IMR-90 (cell line): ENCODE data around the gene ACBD3. TPM values are rescaled to one million over a fixed set of nuclear protein-coding genes. Genes with fewer than 3 reads are reported as not detected.
A peak's percentile ranks its signal among the peaks of the same experiment; 100 is the strongest.

Source experiments
- ATAC-seq: fragments of 200-7000 bp; cut with Tn5 transposase; 2 replicates; pipeline ENCODE4 v1.9.1; 2020; ENCODE audit warnings: low read depth, mild to moderate bottlenecking, moderate library complexity
- BruUV-seq: library from RNA; stranded (reverse); fragments of 400-500 nt; replicated peaks from 2 replicates; lab custom pipeline; 2021; lab: Mats Ljungman, UMichigan
- CTCF ChIA-PET: fragments of 300-600 bp; formaldehyde crosslinking; extraction: SDS; loops from one replicate; lab custom pipeline; 2021; ENCODE audit warnings: antibody characterized with exemption; lab: Yijun Ruan, JAX
- POLR2A ChIA-PET: fragments of 300-600 bp; sonication (Branson Sonifier 250); formaldehyde crosslinking; loops from one replicate; lab custom pipeline; 2022; ENCODE audit warnings: antibody characterized with exemption; ENCODE audit not compliant: unreplicated experiment; lab: Charles Lee
- DNase-seq: peaks from one replicate; pipeline ENCODE4 v3.0.0; 2013
- H2AFZ ChIP-seq: replicated peaks from 2 replicates; pipeline ENCODE3; 2013; ENCODE audit warnings: low read length, mild to moderate bottlenecking; ENCODE audit not compliant: poor library complexity
- H2AK5ac ChIP-seq: 2 replicates; pipeline ENCODE4 v1.6.1; 2013; ENCODE audit warnings: low read depth, low read length, inconsistent platforms
- H2AK9ac ChIP-seq: replicated peaks from 2 replicates; pipeline ENCODE3; 2013; ENCODE audit warnings: mild to moderate bottlenecking, low read depth, low read length, moderate library complexity; ENCODE audit not compliant: poor library complexity
- H2BK120ac ChIP-seq: 2 replicates; pipeline ENCODE4 v1.6.1; 2013; ENCODE audit warnings: low read depth, low read length, inconsistent platforms
- H2BK15ac ChIP-seq: 3 replicates; pipeline ENCODE4 v1.6.1; 2013; ENCODE audit warnings: low read depth, low read length, inconsistent platforms
- H2BK20ac ChIP-seq: 2 replicates; pipeline ENCODE4 v1.6.1; 2013; ENCODE audit warnings: low read depth, mild to moderate bottlenecking, inconsistent platforms, low read length, moderate library complexity
- H2BK5ac ChIP-seq: 2 replicates; pipeline ENCODE4 v1.6.1; 2013; ENCODE audit warnings: mild to moderate bottlenecking, low read depth, low read length, inconsistent platforms; ENCODE audit not compliant: poor library complexity, severe bottlenecking
- H3K14ac ChIP-seq: replicated peaks from 2 replicates; pipeline ENCODE4 v1.6.1; 2013; ENCODE audit warnings: low read depth, low read length, inconsistent platforms
- H3K18ac ChIP-seq: 2 replicates; pipeline ENCODE4 v1.6.1; 2013; ENCODE audit warnings: low read depth, low read length, control low read depth
- H3K23ac ChIP-seq: 2 replicates; pipeline ENCODE4 v1.6.1; 2013; ENCODE audit warnings: low read depth, low read length, inconsistent platforms
- H3K27ac ChIP-seq: 2 replicates; pipeline ENCODE4 v1.5.1; 2013; ENCODE audit warnings: mild to moderate bottlenecking, control low read depth, low read length; ENCODE audit not compliant: insufficient read depth
- H3K27me3 ChIP-seq: 2 replicates; pipeline ENCODE4 v1.6.1; 2013; ENCODE audit warnings: low read length; ENCODE audit not compliant: control insufficient read depth, insufficient read depth
- H3K36me3 ChIP-seq: 2 replicates; pipeline ENCODE4 v1.6.1; 2013; ENCODE audit warnings: low read length, mixed read lengths; ENCODE audit not compliant: control insufficient read depth, insufficient read depth
- H3K4ac ChIP-seq: 2 replicates; pipeline ENCODE4 v1.6.1; 2013; ENCODE audit warnings: low read depth, low read length, inconsistent platforms
- H3K4me1 ChIP-seq: 2 replicates; pipeline ENCODE4 v1.6.1; 2013; ENCODE audit warnings: low read length, mixed read lengths; ENCODE audit not compliant: control insufficient read depth, insufficient read depth
- H3K4me2 ChIP-seq: 2 replicates; pipeline ENCODE4 v1.6.1; 2013; ENCODE audit warnings: low read depth, mild to moderate bottlenecking, control low read depth, low read length, moderate library complexity
- H3K4me3 ChIP-seq: 2 replicates; pipeline ENCODE4 v1.5.1; 2013; ENCODE audit warnings: low read depth, mild to moderate bottlenecking, control low read depth, low read length, moderate library complexity; ENCODE audit not compliant: insufficient read depth
- H3K56ac ChIP-seq: 2 replicates; pipeline ENCODE4 v1.6.1; 2013; ENCODE audit warnings: low read length, inconsistent platforms; ENCODE audit not compliant: insufficient read depth; ENCODE audit errors: extremely low read depth
- H3K79me1 ChIP-seq, 2 experiments: 2 replicates each; pipeline ENCODE4 v1.6.1; 2013; ENCODE audit warnings: low read length in 2 of 2, inconsistent platforms in 1 of 2, low read depth in 1 of 2
- H3K9ac ChIP-seq: 2 replicates; pipeline ENCODE4 v1.6.1; 2013; ENCODE audit warnings: low read depth, low read length, control low read depth
- H3K9me1 ChIP-seq: 2 replicates; pipeline ENCODE4 v1.6.1; 2013; ENCODE audit warnings: low read length, inconsistent platforms; ENCODE audit not compliant: insufficient read depth
- H3K9me3 ChIP-seq: 2 replicates; pipeline ENCODE4 v1.6.1; 2013; ENCODE audit warnings: low read length; ENCODE audit not compliant: control insufficient read depth, insufficient read depth
- H4K20me1 ChIP-seq: 2 replicates; pipeline ENCODE4 v1.6.1; 2013; ENCODE audit warnings: low read length, inconsistent platforms; ENCODE audit not compliant: insufficient read depth
- H4K5ac ChIP-seq: 2 replicates; pipeline ENCODE4 v1.6.1; 2013; ENCODE audit warnings: mild to moderate bottlenecking, low read depth, low read length, control low read depth
- H4K8ac ChIP-seq, 2 experiments: 2 replicates each; pipeline ENCODE4 v1.6.1; 2013; ENCODE audit warnings: low read depth in 2 of 2, low read length in 2 of 2, control low read depth in 1 of 2, inconsistent platforms in 1 of 2
- H4K91ac ChIP-seq: 2 replicates; pipeline ENCODE4 v1.6.1; 2013; ENCODE audit warnings: low read depth, low read length, inconsistent platforms; ENCODE audit not compliant: insufficient read depth
- BHLHE40 ChIP-seq: fragments of 150-350 bp; IDR thresholded peaks from 2 replicates; pipeline ENCODE4 v1.6.1; 2016; ENCODE audit warnings: mild to moderate bottlenecking, low read depth, low read length
- CEBPB ChIP-seq: IDR thresholded peaks from 2 replicates; pipeline ENCODE4 v1.6.1; 2012; ENCODE audit warnings: low read depth, low read length, improper control_type of control experiment
- MAFK ChIP-seq: IDR thresholded peaks from 2 replicates; pipeline ENCODE4 v1.6.1; 2012; ENCODE audit warnings: low read depth, low read length, improper control_type of control experiment
- MAZ ChIP-seq: IDR thresholded peaks from 2 replicates; pipeline ENCODE4 v1.6.1; 2012; ENCODE audit warnings: low read depth, mild to moderate bottlenecking, low read length, improper control_type of control experiment, moderate library complexity, borderline replicate concordance
- MXI1 ChIP-seq: IDR thresholded peaks from 2 replicates; pipeline ENCODE4 v1.6.1; 2012; ENCODE audit warnings: low read depth, mild to moderate bottlenecking, low read length, moderate library complexity, borderline replicate concordance
- POLR2A ChIP-seq: IDR thresholded peaks from 2 replicates; pipeline ENCODE4 v1.6.1; 2012; ENCODE audit warnings: mild to moderate bottlenecking, low read depth, low read length
- RAD21 ChIP-seq: IDR thresholded peaks from 2 replicates; pipeline ENCODE4 v1.6.1; 2012; ENCODE audit warnings: low read length, improper control_type of control experiment
- RCOR1 ChIP-seq: IDR thresholded peaks from 2 replicates; pipeline ENCODE4 v1.6.1; 2012; ENCODE audit warnings: mild to moderate bottlenecking, low read length, improper control_type of control experiment; ENCODE audit not compliant: insufficient replicate concordance
- WGBS, 2 experiments: methylation state at CpG; one replicate each; pipeline versions ENCODE4 v1.1.5 to v1.1.7; 2013; ENCODE audit warnings: missing lambda C conversion rate in 2 of 2; ENCODE audit not compliant: insufficient read length in 1 of 2; ENCODE audit errors: extremely low coverage in 2 of 2; 5-methylcytosine and 5-hydroxymethylcytosine counted together
- dilution Hi-C: fragments of 300-500 bp; cut with HindIII; formaldehyde crosslinking; loops from one replicate; pipeline ENCODE4 v1.14.3; 2018; ENCODE audit warnings: low sequenced_read_pairs; ENCODE audit not compliant: unreplicated experiment
- in situ Hi-C: fragments of 300-500 bp; cut with MboI; formaldehyde crosslinking; loops from 3 replicates; pipeline ENCODE4 v1.14.3; 2019; ENCODE audit warnings: low sequenced_read_pairs, inconsistent platforms, mixed read lengths
- intact Hi-C: fragments of 100-400 bp; cut with micrococcal nuclease; formaldehyde crosslinking; loops from 2 replicates; pipeline ENCODE4 v1.10.0; 2022
- polyA plus RNA-seq, 3 experiments: library from polyadenylated mRNA; depleted of rRNA; stranded (reverse); fragments of >200 nt; gene quantifications; 2 replicates each; pipeline ENCODE4 v1.2.3, GENCODE V29; 2012; ENCODE audit warnings: low replicate concordance in 1 of 3
- total RNA-seq: library from RNA; depleted of rRNA; stranded (reverse); fragments of >200 nt; gene quantifications from 2 replicates; pipeline ENCODE4 v1.2.3, GENCODE V29; 2012

The ACBD3 gene
- total and polyA plus RNA-seq, 2 of the 4 experiments (the other 2 are of a cell fraction), result 30.3 to 59.7 TPM

DNA sequence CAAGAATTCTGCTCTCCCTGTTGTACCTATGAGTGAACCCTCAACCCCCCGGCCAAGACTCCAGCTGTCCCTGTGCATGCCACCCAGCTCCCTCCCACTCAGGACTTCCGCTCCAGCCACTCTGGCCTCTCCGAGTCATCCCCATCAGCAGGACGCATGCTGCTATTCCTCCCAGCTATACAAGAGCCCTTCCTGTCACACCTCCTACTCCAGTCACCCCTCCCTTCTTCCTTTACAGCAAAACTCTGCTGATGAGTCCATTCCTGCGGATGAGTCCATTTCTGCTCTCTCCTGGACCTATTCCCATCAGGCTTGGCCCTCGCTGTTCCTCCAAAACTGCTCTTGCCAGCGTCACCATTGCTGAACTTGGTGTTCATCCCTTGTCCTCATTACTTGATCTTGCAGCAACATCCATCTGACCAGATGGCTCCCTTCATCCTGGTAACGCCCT is 81.8 kb downstream of the ACBD3 start:
- H2BK5ac ChIP-seq, result no peak overlapping the region
- no peak for TF ChIP-seq CEBPB
- TF ChIP-seq POLR2A, result no peak
- no peak for TF ChIP-seq BHLHE40
- TF ChIP-seq MXI1, result no peak
- no peak for TF ChIP-seq RCOR1
- TF ChIP-seq RAD21, result no peak
- no peak for TF ChIP-seq MAFK
- no peak for TF ChIP-seq MAZ
- H2AFZ ChIP-seq, result peak overlapping the region; percentile 53
- dilution Hi-C loops, result no loop called here
- H3K4me2 ChIP-seq, result no peak overlapping the region
- H4K91ac ChIP-seq, result no peak overlapping the region
- no TSS peak for BruUV-seq
- DNase-seq (peak; percentile 52), ATAC-seq (peak; percentile 40)
- no peaks in the 10 kb centered on the region for H3K4me1 ChIP-seq
- no peak overlapping the region for H2AK5ac ChIP-seq
- no peaks in the 10 kb centered on the region for H3K9me3 ChIP-seq
- H3K27me3 ChIP-seq, result no peaks in the 10 kb centered on the region
- H3K9me1 ChIP-seq, result no peaks in the 10 kb centered on the region
- intact Hi-C loops, result no loop called here
- H3K23ac ChIP-seq, result no peak overlapping the region
- no peak overlapping the region for H3K4ac ChIP-seq
- no peak overlapping the region for H3K14ac ChIP-seq
- H3K36me3 ChIP-seq, result no peaks in the 10 kb centered on the region
- H3K18ac ChIP-seq, result no peak overlapping the region
- no peak overlapping the region for H3K9ac ChIP-seq
- ChIA-PET CTCF (no interaction called here), POLR2A (no interaction called here)
- H2BK15ac ChIP-seq, result no peak overlapping the region
- no peaks in the 10 kb centered on the region for H4K20me1 ChIP-seq
- H3K27ac ChIP-seq, result no peak overlapping the region
- 35% methylated on average over 8 of the region's 8 CpGs; no CpG with 5 or more reads in 1 of the 2 experiments for WGBS, 2 experiments
- no peaks in the 10 kb centered on the region for H3K79me1 ChIP-seq
- no peak overlapping the region for H3K56ac ChIP-seq
- no peak overlapping the region for H2BK120ac ChIP-seq
- peak overlapping the region in 1 of 2 experiments; percentile 40; a peak in 2 of 4 replicates for H4K8ac ChIP-seq
- no peak overlapping the region for H4K5ac ChIP-seq
- H2BK20ac ChIP-seq, result no peak overlapping the region
- in situ Hi-C loops, result no loop called here
- no peak overlapping the region for H2AK9ac ChIP-seq
- H3K4me3 ChIP-seq, result no peak overlapping the region
